Endothelial cell (in vitro differentiated cells): ENCODE data around the gene MFSD6. TPM values are rescaled to one million over a fixed set of nuclear protein-coding genes. Genes with fewer than 3 reads are reported as not detected.

Experiments
- DNase-seq: peaks from one replicate; pipeline ENCODE4 v3.0.0; 2021; ENCODE audit warnings: low spot score
- H3K27ac Mint-ChIP-seq: one replicate; pipeline ENCODE4 v1.8.0; 2021; ENCODE audit warnings: mixed read lengths, inconsistent platforms; ENCODE audit not compliant: unreplicated experiment
- H3K27me3 Mint-ChIP-seq: one replicate; pipeline ENCODE4 v1.8.0; 2021; ENCODE audit warnings: mild to moderate bottlenecking, moderate library complexity, mixed read lengths, inconsistent platforms; ENCODE audit not compliant: unreplicated experiment
- H3K36me3 Mint-ChIP-seq: one replicate; pipeline ENCODE4 v1.8.0; 2021; ENCODE audit warnings: mild to moderate bottlenecking, low read depth, mixed read lengths, inconsistent platforms; ENCODE audit not compliant: unreplicated experiment
- H3K4me1 Mint-ChIP-seq: one replicate; pipeline ENCODE4 v1.8.0; 2021; ENCODE audit warnings: mild to moderate bottlenecking, mixed read lengths, inconsistent platforms; ENCODE audit not compliant: unreplicated experiment
- H3K4me3 Mint-ChIP-seq: one replicate; pipeline ENCODE4 v1.8.0; 2021; ENCODE audit warnings: mild to moderate bottlenecking, mixed read lengths, inconsistent platforms; ENCODE audit not compliant: unreplicated experiment
- H3K9me3 Mint-ChIP-seq: one replicate; pipeline ENCODE4 v1.8.0; 2021; ENCODE audit warnings: mixed read lengths, inconsistent platforms; ENCODE audit not compliant: unreplicated experiment
- total RNA-seq: library from RNA; stranded (reverse); fragmentation: NEBNext Ultra II Directional; extraction: Animal tissue kit (Norgen Biotek cat#: 25700); gene quantifications from one replicate; pipeline ENCODE4 v1.2.1, GENCODE V29; 2021; ENCODE audit not compliant: unreplicated experiment
- TF ChIP-seq, protein P1 (sequence below): fragments of 200-600 bp; sonication (generic); IDR thresholded peaks from one replicate; pipeline ENCODE4 v1.5.0; 2021; ENCODE audit warnings: antibody characterized with exemption; ENCODE audit not compliant: unreplicated experiment

The MFSD6 gene
- total RNA-seq, 1 donor from 2014 or later, result 2.4 TPM

DNA sequence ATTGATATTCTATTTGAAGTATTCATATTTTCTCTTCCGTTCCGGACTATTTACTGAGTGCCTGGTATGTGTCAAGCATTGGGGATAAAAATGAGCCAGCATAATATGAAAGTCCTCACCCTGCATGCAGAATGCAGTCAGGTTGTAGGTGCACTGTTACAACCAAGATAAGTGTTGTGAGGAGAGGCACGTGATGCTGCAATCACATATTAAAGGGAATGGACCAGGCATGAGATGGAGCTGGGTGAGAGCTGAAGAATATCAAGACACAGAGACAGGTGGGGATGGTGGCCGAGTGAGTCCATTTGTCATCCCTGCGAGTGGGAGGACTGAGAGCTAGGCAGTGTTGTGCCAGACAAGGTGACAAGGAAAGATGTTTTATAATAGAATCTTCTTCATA is 52.3 kb downstream of the MFSD6 start:
- H3K36me3 Mint-ChIP-seq, result no peaks in the 10 kb centered on the region
- H3K27ac Mint-ChIP-seq, result no peak overlapping the region
- H3K4me3 Mint-ChIP-seq, result no peak overlapping the region
- peaks cover 2% of the 10 kb centered on the region for H3K27me3 Mint-ChIP-seq
- H3K9me3 Mint-ChIP-seq, result no peaks in the 10 kb centered on the region
- H3K4me1 Mint-ChIP-seq, result no peaks in the 10 kb centered on the region
- TF ChIP-seq, protein P1, sequence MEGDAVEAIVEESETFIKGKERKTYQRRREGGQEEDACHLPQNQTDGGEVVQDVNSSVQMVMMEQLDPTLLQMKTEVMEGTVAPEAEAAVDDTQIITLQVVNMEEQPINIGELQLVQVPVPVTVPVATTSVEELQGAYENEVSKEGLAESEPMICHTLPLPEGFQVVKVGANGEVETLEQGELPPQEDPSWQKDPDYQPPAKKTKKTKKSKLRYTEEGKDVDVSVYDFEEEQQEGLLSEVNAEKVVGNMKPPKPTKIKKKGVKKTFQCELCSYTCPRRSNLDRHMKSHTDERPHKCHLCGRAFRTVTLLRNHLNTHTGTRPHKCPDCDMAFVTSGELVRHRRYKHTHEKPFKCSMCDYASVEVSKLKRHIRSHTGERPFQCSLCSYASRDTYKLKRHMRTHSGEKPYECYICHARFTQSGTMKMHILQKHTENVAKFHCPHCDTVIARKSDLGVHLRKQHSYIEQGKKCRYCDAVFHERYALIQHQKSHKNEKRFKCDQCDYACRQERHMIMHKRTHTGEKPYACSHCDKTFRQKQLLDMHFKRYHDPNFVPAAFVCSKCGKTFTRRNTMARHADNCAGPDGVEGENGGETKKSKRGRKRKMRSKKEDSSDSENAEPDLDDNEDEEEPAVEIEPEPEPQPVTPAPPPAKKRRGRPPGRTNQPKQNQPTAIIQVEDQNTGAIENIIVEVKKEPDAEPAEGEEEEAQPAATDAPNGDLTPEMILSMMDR, result no peak
- no peak for DNase-seq

DNA sequence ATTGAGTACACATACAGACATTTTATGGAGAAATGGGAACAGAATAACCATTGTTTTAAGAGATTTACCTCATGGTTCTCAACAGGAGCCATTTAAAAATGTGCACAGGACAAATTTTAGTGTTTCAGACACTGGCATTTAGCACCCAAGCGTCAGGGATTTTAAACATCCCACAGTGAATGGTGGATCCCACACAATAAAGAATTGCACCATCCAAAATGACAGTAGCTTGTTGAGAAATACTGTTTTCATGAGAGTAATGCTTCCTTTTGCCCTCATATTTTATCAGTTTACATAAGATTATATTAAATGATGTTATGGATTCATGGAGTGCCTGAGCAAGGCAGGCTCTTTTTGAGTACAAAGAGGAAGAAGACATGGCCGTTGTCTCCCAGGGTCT is 54.0 kb downstream of the MFSD6 start:
- TF ChIP-seq, protein P1, result no peak
- H3K4me1 Mint-ChIP-seq, result no peaks in the 10 kb centered on the region
- no peaks in the 10 kb centered on the region for H3K9me3 Mint-ChIP-seq
- no peak overlapping the region for H3K27ac Mint-ChIP-seq
- DNase-seq, result no peak
- H3K4me3 Mint-ChIP-seq, result no peak overlapping the region
- H3K36me3 Mint-ChIP-seq, result no peaks in the 10 kb centered on the region
- H3K27me3 Mint-ChIP-seq, result peaks cover 2% of the 10 kb centered on the region

DNA sequence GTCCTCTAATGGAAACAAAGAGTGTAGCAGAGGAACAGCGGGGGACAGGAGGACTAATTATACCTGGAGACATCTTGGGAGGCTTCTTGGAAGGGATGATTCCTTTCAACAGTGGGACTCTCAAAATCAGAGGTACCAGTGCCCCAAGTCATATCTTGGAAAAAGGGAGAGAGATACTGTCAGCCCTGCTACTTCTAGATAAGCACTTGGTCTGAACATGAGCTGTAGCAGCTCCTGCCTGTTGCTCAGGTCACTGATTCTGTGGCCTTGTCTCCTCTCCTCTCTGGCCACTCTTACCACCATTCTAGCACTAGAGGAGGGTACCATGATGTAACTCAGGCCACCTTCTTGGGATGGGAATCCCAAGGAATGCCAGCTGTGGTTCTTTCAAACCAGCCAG is 54.5 kb downstream of the MFSD6 start:
- no peaks in the 10 kb centered on the region for H3K4me1 Mint-ChIP-seq
- no peak overlapping the region for H3K27ac Mint-ChIP-seq
- no peak for DNase-seq
- H3K9me3 Mint-ChIP-seq, result no peaks in the 10 kb centered on the region
- no peak overlapping the region for H3K4me3 Mint-ChIP-seq
- no peaks in the 10 kb centered on the region for H3K36me3 Mint-ChIP-seq
- TF ChIP-seq, protein P1, result no peak
- H3K27me3 Mint-ChIP-seq, result peaks cover 2% of the 10 kb centered on the region

DNA sequence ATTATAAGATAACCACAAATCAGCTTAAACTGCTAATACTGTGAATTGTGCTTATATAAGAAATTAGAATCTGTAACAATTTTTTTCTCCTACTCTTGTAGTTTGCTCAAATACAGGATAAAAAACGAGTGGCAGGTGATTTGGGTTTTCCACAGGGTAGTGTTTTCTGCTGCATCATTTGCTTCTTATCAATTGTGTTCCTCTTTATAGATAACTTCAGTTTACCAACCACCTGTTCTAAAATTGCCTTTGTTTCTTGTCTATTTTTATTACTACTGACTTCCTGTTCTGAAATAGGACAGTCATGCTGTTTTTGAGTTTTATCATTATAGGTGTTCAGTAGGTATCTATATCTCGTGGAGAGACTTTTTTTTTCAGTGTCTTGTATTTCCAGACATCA is 56.9 kb downstream of the MFSD6 start:
- Mint-ChIP-seq H3K36me3 (peaks cover under 1% of the 10 kb centered on the region), H3K4me3 (no peak overlapping the region), H3K27ac (no peak overlapping the region), H3K27me3 (peaks cover 2% of the 10 kb centered on the region), H3K9me3 (no peaks in the 10 kb centered on the region), H3K4me1 (peaks cover 15% of the 10 kb centered on the region)
- DNase-seq, result no peak
- TF ChIP-seq, protein P1, result no peak

DNA sequence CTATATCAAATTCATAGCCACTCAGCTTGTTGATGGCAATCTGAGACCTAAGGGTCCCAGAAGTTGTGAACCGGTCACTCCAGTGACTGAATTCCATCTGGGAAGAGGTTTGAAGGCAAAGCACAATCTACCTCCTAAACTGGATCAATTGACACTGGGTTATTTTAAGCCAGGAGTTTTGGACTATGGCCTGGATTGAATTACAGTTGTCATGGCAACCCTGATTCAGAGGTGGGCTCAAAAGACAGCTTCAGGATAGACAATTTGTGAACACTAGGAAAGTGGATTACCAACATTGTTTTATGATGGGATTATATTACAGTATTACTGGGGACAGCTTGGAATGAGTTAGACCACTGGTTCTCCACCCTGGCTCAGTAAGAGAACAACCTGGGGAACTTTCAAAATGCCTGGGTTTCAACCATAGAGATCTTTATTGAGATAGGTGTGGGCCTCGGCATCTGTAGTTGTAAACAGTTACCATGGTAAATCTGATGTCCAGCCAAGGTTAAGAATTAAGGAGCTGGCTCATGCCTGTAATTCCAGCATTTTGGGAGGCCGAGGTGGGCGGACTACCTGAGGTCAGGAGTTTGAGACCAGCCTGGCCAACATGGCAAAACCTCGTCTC is 58.8 kb downstream of the MFSD6 start:
- H3K36me3 Mint-ChIP-seq, result peaks cover 4% of the 10 kb centered on the region
- peaks cover 18% of the 10 kb centered on the region for H3K4me1 Mint-ChIP-seq

More for the DNA sequence above, 58.8 kb downstream of the MFSD6 start:
- Mint-ChIP-seq H3K4me3 (no peak overlapping the region), H3K27ac (no peak overlapping the region), H3K27me3 (peaks cover 3% of the 10 kb centered on the region), H3K9me3 (peaks cover 3% of the 10 kb centered on the region)
- DNase-seq, result no peak
- TF ChIP-seq, protein P1, result no peak
